Neuronal stem cell (in vitro differentiated cells): ENCODE results near the gene RPL27A.

Experiments
- DNase-seq: peaks from one replicate; pipeline ENCODE4 v3.0.0-alpha.2; 2013; ENCODE audit warnings: low spot score
- H2AFZ ChIP-seq: one replicate; pipeline ENCODE4 v1.6.1; 2013; ENCODE audit warnings: mild to moderate bottlenecking, low read length, inconsistent platforms
- H2AK5ac ChIP-seq: 2 replicates; pipeline ENCODE4 v1.6.1; 2013; ENCODE audit warnings: low read depth, mild to moderate bottlenecking, inconsistent platforms, low read length, moderate library complexity, mixed read lengths
- H2BK120ac ChIP-seq: 2 replicates; pipeline ENCODE4 v1.6.1; 2013; ENCODE audit warnings: low read depth, mild to moderate bottlenecking, inconsistent platforms, low read length, moderate library complexity, mixed read lengths
- H2BK12ac ChIP-seq: one replicate; pipeline ENCODE4 v1.6.1; 2013; ENCODE audit warnings: low read length, inconsistent platforms
- H2BK15ac ChIP-seq: 2 replicates; pipeline ENCODE4 v1.6.1; 2013; ENCODE audit warnings: mild to moderate bottlenecking, low read length, inconsistent platforms, mixed read lengths
- H2BK5ac ChIP-seq: one replicate; pipeline ENCODE4 v1.6.1; 2013; ENCODE audit warnings: inconsistent platforms, mild to moderate bottlenecking, low read length, moderate library complexity
- H3K14ac ChIP-seq: one replicate; pipeline ENCODE4 v1.6.1; 2013; ENCODE audit warnings: low read length, inconsistent platforms
- H3K18ac ChIP-seq: 2 replicates; pipeline ENCODE4 v1.6.1; 2013; ENCODE audit warnings: low read length, inconsistent platforms
- H3K23ac ChIP-seq: 2 replicates; pipeline ENCODE4 v1.6.1; 2013; ENCODE audit warnings: low read depth, mild to moderate bottlenecking, mixed read lengths, low read length, inconsistent platforms; ENCODE audit not compliant: poor library complexity
- H3K27ac ChIP-seq: replicated peaks from 3 replicates; pipeline ENCODE4 v1.5.1; 2013; ENCODE audit warnings: low read length, inconsistent platforms
- H3K27me3 ChIP-seq, 3 experiments: 2 replicates each; pipeline ENCODE4 v1.6.1; 2013; ENCODE audit warnings: low read length in 3 of 3, mild to moderate bottlenecking in 2 of 3, inconsistent platforms in 1 of 3, low read depth in 1 of 3, mixed read lengths in 1 of 3, moderate library complexity in 1 of 3; ENCODE audit not compliant: control insufficient read depth in 3 of 3, insufficient read depth in 3 of 3
- H3K36me3 ChIP-seq, 2 donors: replicated peaks in 1 of 2; 2 replicates each; pipeline ENCODE4 v1.6.1; 2013; ENCODE audit warnings: low read length in 2 of 2; ENCODE audit not compliant: control insufficient read depth in 2 of 2, insufficient read depth in 2 of 2
- H3K4ac ChIP-seq: 2 replicates; pipeline ENCODE4 v1.6.1; 2013; ENCODE audit warnings: inconsistent platforms, mild to moderate bottlenecking, low read length, moderate library complexity
- H3K4me1 ChIP-seq, 2 donors: 1 replicate in 1 of 2; 2 replicates in 1 of 2; pipeline ENCODE4 v1.6.1; 2013; ENCODE audit warnings: low read length in 2 of 2, low read depth in 1 of 2; ENCODE audit not compliant: control insufficient read depth in 2 of 2, insufficient read depth in 1 of 2
- H3K4me2 ChIP-seq: one replicate; pipeline ENCODE4 v1.6.1; 2013; ENCODE audit warnings: mild to moderate bottlenecking, low read length, inconsistent platforms; ENCODE audit not compliant: insufficient read depth, poor library complexity, severe bottlenecking
- H3K4me3 ChIP-seq, 2 donors: 2 replicates each; pipeline ENCODE4 v1.5.1; 2013; ENCODE audit warnings: low read length in 2 of 2, mild to moderate bottlenecking in 2 of 2, inconsistent platforms in 1 of 2, moderate library complexity in 1 of 2
- H3K79me1 ChIP-seq: one replicate; pipeline ENCODE4 v1.6.1; 2013; ENCODE audit warnings: low read depth, mild to moderate bottlenecking, inconsistent platforms, low read length, moderate library complexity
- H3K9ac ChIP-seq: one replicate; pipeline ENCODE4 v1.6.1; 2013; ENCODE audit warnings: mild to moderate bottlenecking, low read depth, low read length, inconsistent platforms; ENCODE audit not compliant: poor library complexity
- H3K9me3 ChIP-seq, 2 donors: replicated peaks in 1 of 2; 2 replicates each; pipeline versions ENCODE3 to v1.6.1; 2013; ENCODE audit warnings: low read length in 2 of 2, mild to moderate bottlenecking in 2 of 2, inconsistent platforms in 1 of 2, low read depth in 1 of 2, mixed read lengths in 1 of 2, moderate library complexity in 1 of 2; ENCODE audit not compliant: control insufficient read depth in 2 of 2, insufficient read depth in 1 of 2
- H4K8ac ChIP-seq: one replicate; pipeline ENCODE4 v1.6.1; 2013; ENCODE audit warnings: low read depth, mild to moderate bottlenecking, inconsistent platforms, low read length, moderate library complexity
- H4K91ac ChIP-seq: one replicate; pipeline ENCODE4 v1.6.1; 2013; ENCODE audit warnings: low read length, low read depth, mild to moderate bottlenecking, inconsistent platforms; ENCODE audit not compliant: poor library complexity
- WGBS, 2 donors: extraction: QIAGEN DNeasy Blood & Tissue Kit; methylation state at CpG; one replicate each; pipeline ENCODE4 v1.1.7; 2013; ENCODE audit warnings: missing lambda C conversion rate in 2 of 2, mixed read lengths in 1 of 2; ENCODE audit not compliant: insufficient read length in 2 of 2, insufficient replicate concordance in 1 of 2; ENCODE audit errors: extremely low coverage in 2 of 2; 5-methylcytosine and 5-hydroxymethylcytosine counted together

The RPL27A gene

DNA sequence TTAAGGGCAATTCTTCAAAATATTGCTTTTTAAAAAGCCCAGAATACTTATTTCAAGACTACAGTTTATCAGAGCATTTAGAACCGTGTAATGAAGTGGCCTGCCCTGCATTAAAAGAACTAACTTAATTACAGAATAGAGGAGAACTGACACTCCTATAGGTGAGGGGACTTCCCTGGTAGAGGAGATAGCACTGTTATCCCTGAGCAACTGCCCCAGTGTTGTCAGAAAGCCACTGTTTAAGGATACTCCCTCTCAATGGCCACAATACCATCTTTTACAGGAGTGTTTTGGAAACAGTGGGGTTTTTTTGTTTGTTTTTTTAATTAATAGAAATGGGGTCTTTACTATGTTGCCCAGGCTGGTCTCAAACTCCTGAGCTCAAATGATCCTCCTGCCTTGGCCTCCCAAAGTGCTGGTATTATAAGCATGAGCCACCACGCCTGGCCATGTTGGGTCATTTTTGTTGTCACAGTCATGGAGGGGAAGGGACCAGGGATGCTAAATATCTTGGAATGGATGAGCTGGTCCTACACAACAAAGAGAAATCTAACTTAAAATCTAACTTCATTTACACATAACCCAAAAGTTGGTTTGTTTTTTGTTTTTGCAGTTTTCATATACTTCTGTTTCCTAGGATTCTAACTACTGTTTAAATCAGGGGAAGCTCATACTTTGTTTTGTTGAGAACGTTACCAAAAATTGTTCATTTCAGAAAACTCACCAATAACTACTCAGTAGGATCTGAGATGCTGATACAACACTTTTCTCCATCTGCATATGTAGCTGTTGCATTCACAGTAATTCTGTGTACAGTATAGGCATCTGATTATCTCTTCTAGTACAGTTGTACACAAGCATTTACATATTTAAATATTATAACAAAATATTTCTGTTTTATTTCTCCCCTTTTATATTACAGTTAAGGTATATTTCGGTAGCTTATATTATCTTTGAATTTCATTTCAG lies 8.1 kb downstream of the RPL27A start:
- Histone ChIP-seq H2BK120ac (no peak overlapping the region), H3K4me1 (peaks cover 2 to 14% of the 10 kb centered on the region in 2 donors), H3K4me2 (no peak overlapping the region), H2BK5ac (no peak overlapping the region), H3K27me3 (no peaks in the 10 kb centered on the region), H2AFZ (no peak overlapping the region), H3K4me3 (no peak overlapping the region), H3K36me3 (peaks cover 34 to 80% of the 10 kb centered on the region in 2 donors), H3K18ac (no peak overlapping the region), H2BK15ac (no peak overlapping the region), H3K79me1 (no peaks in the 10 kb centered on the region), H4K8ac (no peak overlapping the region), H3K23ac (no peak overlapping the region), H3K9ac (no peak overlapping the region), H3K27ac (no peak overlapping the region), H3K14ac (no peak overlapping the region), H2AK5ac (no peak overlapping the region), H2BK12ac (no peak overlapping the region), H4K91ac (no peak overlapping the region), H3K4ac (no peak overlapping the region), H3K9me3 (no peaks in the 10 kb centered on the region)
- no peak for DNase-seq
- WGBS, 2 donors, result no CpG with 5 or more reads among the region's 4 CpGs

DNA sequence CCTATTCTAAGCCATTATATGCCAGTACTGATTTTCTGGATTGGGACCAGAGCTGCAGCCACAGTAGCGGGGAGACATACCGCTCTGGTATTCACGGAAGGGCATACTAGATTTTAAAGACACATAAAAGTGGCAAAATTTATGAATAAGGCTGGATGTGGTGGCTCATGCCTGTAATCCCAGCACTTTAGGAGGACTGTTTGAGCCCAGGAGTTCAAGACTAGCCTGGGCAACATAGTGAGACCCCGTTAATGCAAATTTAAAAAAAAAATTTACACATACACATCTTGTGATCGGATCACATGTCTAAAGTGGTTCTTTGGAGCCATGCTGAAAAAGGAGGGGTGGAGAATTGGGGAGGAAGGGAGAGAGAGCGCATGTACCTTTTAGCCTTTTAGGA lies 9.0 kb downstream of the RPL27A start:
- no peak overlapping the region for H3K4ac ChIP-seq
- H3K14ac ChIP-seq, result no peak overlapping the region
- H2AK5ac ChIP-seq, result no peak overlapping the region
- H3K27me3 ChIP-seq, result no peaks in the 10 kb centered on the region
- no peak overlapping the region for H4K91ac ChIP-seq
- H3K18ac ChIP-seq, result no peak overlapping the region
- no peaks in the 10 kb centered on the region for H3K79me1 ChIP-seq
- H2BK12ac ChIP-seq, result no peak overlapping the region
- H3K36me3 ChIP-seq, result peaks cover 39 to 80% of the 10 kb centered on the region in 2 donors
- DNase-seq, result no peak
- H2BK120ac ChIP-seq, result no peak overlapping the region
- H3K9me3 ChIP-seq, result no peaks in the 10 kb centered on the region
- H3K9ac ChIP-seq, result no peak overlapping the region
- WGBS, 2 donors, result no CpG with 5 or more reads among the region's 6 CpGs
- no peak overlapping the region for H2BK15ac ChIP-seq
- H3K4me1 ChIP-seq, result peaks cover 2 to 14% of the 10 kb centered on the region in 2 donors
- H2BK5ac ChIP-seq, result no peak overlapping the region
- no peak overlapping the region for H3K27ac ChIP-seq
- no peak overlapping the region for H2AFZ ChIP-seq
- H3K4me2 ChIP-seq, result no peak overlapping the region
- H3K4me3 ChIP-seq, result no peak overlapping the region
- no peak overlapping the region for H4K8ac ChIP-seq
- no peak overlapping the region for H3K23ac ChIP-seq

DNA sequence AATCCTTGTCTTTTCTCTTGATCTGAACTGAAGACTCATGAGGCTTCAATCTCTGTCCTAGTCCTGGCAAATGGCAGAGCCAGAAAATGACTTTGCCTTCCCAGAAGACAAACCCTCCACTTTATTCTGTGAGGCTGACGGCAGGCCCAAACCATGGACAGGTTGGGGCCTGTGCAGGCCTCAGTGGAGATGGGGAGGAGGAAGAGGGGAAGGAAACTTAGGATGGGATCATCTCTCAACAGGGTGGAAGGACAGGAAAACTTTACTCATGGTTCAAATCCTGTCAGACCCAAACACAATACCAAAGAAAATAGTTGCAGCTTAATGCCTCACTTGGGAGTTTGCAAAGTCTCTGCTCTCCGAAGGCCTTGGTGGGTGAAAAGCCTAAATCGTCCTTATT lies 9.8 kb downstream of the RPL27A start:
- H2BK15ac ChIP-seq, result no peak overlapping the region
- H3K36me3 ChIP-seq, result peaks cover 45 to 80% of the 10 kb centered on the region in 2 donors
- no peak overlapping the region for H3K4me3 ChIP-seq
- no peak overlapping the region for H3K27ac ChIP-seq
- H2AK5ac ChIP-seq, result no peak overlapping the region
- no peak overlapping the region for H3K9ac ChIP-seq
- no CpG with 5 or more reads among the region's 3 CpGs for WGBS, 2 donors
- peaks cover 2 to 14% of the 10 kb centered on the region in 2 donors for H3K4me1 ChIP-seq
- H2BK5ac ChIP-seq, result no peak overlapping the region
- no peak overlapping the region for H3K4ac ChIP-seq
- no peaks in the 10 kb centered on the region for H3K9me3 ChIP-seq
- no peak overlapping the region for H2AFZ ChIP-seq
- no peak overlapping the region for H4K8ac ChIP-seq
- no peak overlapping the region for H2BK120ac ChIP-seq
- DNase-seq, result no peak
- no peak overlapping the region for H4K91ac ChIP-seq
- H3K23ac ChIP-seq, result no peak overlapping the region
- no peaks in the 10 kb centered on the region for H3K79me1 ChIP-seq
- H3K18ac ChIP-seq, result no peak overlapping the region
- H2BK12ac ChIP-seq, result no peak overlapping the region
- no peak overlapping the region for H3K4me2 ChIP-seq
- H3K14ac ChIP-seq, result no peak overlapping the region
- H3K27me3 ChIP-seq, result no peaks in the 10 kb centered on the region

DNA sequence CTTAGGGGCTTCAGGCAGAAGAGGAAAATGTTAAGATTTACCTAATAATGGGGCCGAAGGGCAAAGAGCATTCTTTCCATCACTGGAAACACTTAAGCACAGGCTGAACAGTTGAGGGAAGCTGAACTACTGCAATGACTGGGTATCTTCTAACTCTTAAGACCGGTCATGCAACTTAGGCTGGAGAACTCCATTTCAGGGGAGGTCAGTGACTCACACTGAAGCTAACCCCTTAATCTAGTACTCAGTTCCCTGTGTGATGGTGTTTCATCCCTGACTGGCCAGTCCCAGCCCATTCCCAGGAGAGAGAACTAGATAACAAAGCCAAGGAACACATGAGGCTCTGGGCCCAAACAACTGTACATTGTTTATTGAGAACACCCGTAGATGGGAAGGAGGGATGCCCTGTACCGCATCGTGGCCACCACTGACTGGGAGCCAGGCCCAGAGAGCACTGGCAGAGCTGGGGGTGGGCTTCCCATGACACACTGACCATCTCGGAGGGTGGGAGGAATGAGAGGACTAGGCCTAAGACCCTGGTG lies 10.5 kb downstream of the RPL27A start:
- no peak overlapping the region for H2AFZ ChIP-seq
- H2AK5ac ChIP-seq, result no peak overlapping the region
- no peak overlapping the region for H4K91ac ChIP-seq
- no peak overlapping the region for H3K23ac ChIP-seq
- no peak overlapping the region for H3K14ac ChIP-seq
- H2BK120ac ChIP-seq, result no peak overlapping the region
- H2BK5ac ChIP-seq, result no peak overlapping the region
- no peaks in the 10 kb centered on the region for H3K79me1 ChIP-seq
- H3K9me3 ChIP-seq, result no peaks in the 10 kb centered on the region
- no peak overlapping the region for H3K4me2 ChIP-seq
- H3K4me1 ChIP-seq, result peaks cover under 1 to 10% of the 10 kb centered on the region in 2 donors
- no peak overlapping the region for H4K8ac ChIP-seq
- no peak overlapping the region for H3K9ac ChIP-seq
- peaks cover 49 to 86% of the 10 kb centered on the region in 2 donors for H3K36me3 ChIP-seq
- no peak overlapping the region for H3K18ac ChIP-seq
- no CpG with 5 or more reads among the region's 6 CpGs for WGBS, 2 donors
- no peak overlapping the region for H2BK15ac ChIP-seq
- H3K27me3 ChIP-seq, result no peaks in the 10 kb centered on the region
- H3K4ac ChIP-seq, result no peak overlapping the region
- no peak overlapping the region for H3K4me3 ChIP-seq
- no peak for DNase-seq
- no peak overlapping the region for H3K27ac ChIP-seq
- H2BK12ac ChIP-seq, result no peak overlapping the region
